ENCODE measurements around the gene TSHZ1. TPM values are rescaled to one million over a fixed set of nuclear protein-coding genes. Genes with fewer than 3 reads are reported as not detected.

The TSHZ1 gene
- total RNA-seq, 2 donors from 2014 or later: 1.1 to 1.7 TPM

GRCh38 chr18:75211626-75211952 lies 992 bp downstream of the TSHZ1 start:
- Histone ChIP-seq H3K27ac (ENCODE audit: low read depth, low read length) (peak overlapping the region; percentile 48), H3K4me3 (ENCODE audit: low read length) (no peak overlapping the region), H3K9ac (ENCODE audit: extremely low read depth, low read length, poor library complexity, severe bottlenecking) (no peak overlapping the region), H3K4me1 (ENCODE audit: control insufficient read depth, insufficient read depth, low read length) (peaks cover 7% of the 10 kb centered on the region), H3K27me3 (ENCODE audit: control insufficient read depth, insufficient read depth, low read length, poor library complexity, severe bottlenecking) (peaks cover 50% of the 10 kb centered on the region), H3K9me3 (ENCODE audit: control insufficient read depth, low read length) (no peaks in the 10 kb centered on the region), H3K36me3 (ENCODE audit: control insufficient read depth, insufficient read depth, low read length) (no peaks in the 10 kb centered on the region)
- Mint-ChIP-seq H3K4me3 (peak overlapping the region; percentile 79), H3K4me1 (peaks cover 40% of the 10 kb centered on the region), H3K36me3 (ENCODE audit: low read depth) (no peaks in the 10 kb centered on the region), H3K27ac (no peak overlapping the region), H3K9me3 (no peaks in the 10 kb centered on the region), H3K27me3 (ENCODE audit: insufficient read depth) (peaks cover 52% of the 10 kb centered on the region)
- no peak for DNase-seq
- WGBS, 2 experiments (ENCODE audit: insufficient coverage in 1 of 2, insufficient read length in 1 of 2): 0% methylated on average over 12 to 66 of the region's 66 CpGs
- TF ChIP-seq CTCF (conservative IDR thresholded peaks at IDR 0.05): no peak

- no peaks in the 10 kb centered on the region for H3K36me3 Mint-ChIP-seq (ENCODE audit: low read depth)
These were observed 1.6 kb downstream of the TSHZ1 start for GRCh38 chr18:75211953-75212750.

GRCh38 chr18:75212751-75213090 lies 2.1 kb downstream of the TSHZ1 start:
- H3K36me3 ChIP-seq (ENCODE audit: control insufficient read depth, insufficient read depth, low read length): no peaks in the 10 kb centered on the region
- no peak for DNase-seq
- H3K9ac ChIP-seq (ENCODE audit: extremely low read depth, low read length, poor library complexity, severe bottlenecking): no peak overlapping the region
- Mint-ChIP-seq H3K27ac (no peak overlapping the region), H3K27me3 (ENCODE audit: insufficient read depth) (peaks cover 41% of the 10 kb centered on the region), H3K4me1 (peaks cover 28% of the 10 kb centered on the region), H3K9me3 (no peaks in the 10 kb centered on the region), H3K4me3 (peak overlapping the region; percentile 59), H3K36me3 (ENCODE audit: low read depth) (no peaks in the 10 kb centered on the region)
- no peaks in the 10 kb centered on the region for H3K9me3 ChIP-seq (ENCODE audit: control insufficient read depth, low read length)
- 56 to 74% methylated on average over 4 to 5 of the region's 5 CpGs for WGBS, 2 experiments (ENCODE audit: insufficient coverage in 1 of 2, insufficient read length in 1 of 2)
- no peak for TF ChIP-seq CTCF (conservative IDR thresholded peaks at IDR 0.05)
- H3K4me1 ChIP-seq (ENCODE audit: control insufficient read depth, insufficient read depth, low read length): peaks cover 5% of the 10 kb centered on the region
- H3K27me3 ChIP-seq (ENCODE audit: control insufficient read depth, insufficient read depth, low read length, poor library complexity, severe bottlenecking): peaks cover 39% of the 10 kb centered on the region
- H3K27ac ChIP-seq (ENCODE audit: low read depth, low read length): peak overlapping the region; percentile 2
- H3K4me3 ChIP-seq (ENCODE audit: low read length): no peak overlapping the region

More at GRCh38 chr18:75211953-75212750, 1.6 kb downstream of the TSHZ1 start:
- TF ChIP-seq CTCF (conservative IDR thresholded peaks at IDR 0.05): no peak
- DNase-seq: peak; percentile 86
- Histone ChIP-seq H3K9ac (ENCODE audit: extremely low read depth, low read length, poor library complexity, severe bottlenecking) (no peak overlapping the region), H3K27ac (ENCODE audit: low read depth, low read length) (peak overlapping the region; percentile 48), H3K27me3 (ENCODE audit: control insufficient read depth, insufficient read depth, low read length, poor library complexity, severe bottlenecking) (peaks cover 45% of the 10 kb centered on the region), H3K4me1 (ENCODE audit: control insufficient read depth, insufficient read depth, low read length) (peaks cover 7% of the 10 kb centered on the region), H3K9me3 (ENCODE audit: control insufficient read depth, low read length) (no peaks in the 10 kb centered on the region), H3K36me3 (ENCODE audit: control insufficient read depth, insufficient read depth, low read length) (no peaks in the 10 kb centered on the region), H3K4me3 (ENCODE audit: low read length) (no peak overlapping the region)
- H3K27ac Mint-ChIP-seq: no peak overlapping the region
- no peaks in the 10 kb centered on the region for H3K9me3 Mint-ChIP-seq
- H3K4me1 Mint-ChIP-seq: peaks cover 34% of the 10 kb centered on the region
- WGBS, 2 experiments (ENCODE audit: insufficient coverage in 1 of 2, insufficient read length in 1 of 2): 4 to 5% methylated on average over 18 to 38 of the region's 38 CpGs
- peak overlapping the region; percentile 59 for H3K4me3 Mint-ChIP-seq
- H3K27me3 Mint-ChIP-seq (ENCODE audit: insufficient read depth): peaks cover 47% of the 10 kb centered on the region
